Dendritic cell treated with granulocyte-macrophage colony-stimulating factor and Interleukin-4, amounts not matched to agents 40 ng/mL and 50 ng/mL, for 4 days (primary cell): Measurements from ENCODE around the gene CRY2.

Experiments
- H3K27ac Mint-ChIP-seq: one replicate; pipeline ENCODE4 v1.8.0; 2022; ENCODE audit warnings: mild to moderate bottlenecking, mixed read lengths
- H3K27me3 Mint-ChIP-seq: one replicate; pipeline ENCODE4 v1.8.0; 2022; ENCODE audit warnings: mild to moderate bottlenecking, mixed read lengths
- H3K36me3 Mint-ChIP-seq: one replicate; pipeline ENCODE4 v1.8.0; 2022; ENCODE audit warnings: low read depth, mixed read lengths
- H3K4me1 Mint-ChIP-seq: one replicate; pipeline ENCODE4 v1.8.0; 2022; ENCODE audit warnings: low read depth, mixed read lengths
- H3K4me3 Mint-ChIP-seq: one replicate; pipeline ENCODE4 v1.8.0; 2022; ENCODE audit warnings: mild to moderate bottlenecking, moderate library complexity, mixed read lengths
- H3K9me3 Mint-ChIP-seq: one replicate; pipeline ENCODE4 v1.8.0; 2022; ENCODE audit warnings: mixed read lengths
- intact Hi-C: fragments of 100-400 bp; cut with micrococcal nuclease; formaldehyde crosslinking; loops from one replicate; pipeline ENCODE4 v1.15.0; 2022

Gene CRY2

GRCh38 chr11:45860764-45861510, 13.7 kb downstream of the CRY2 start:
- no peaks in the 10 kb centered on the region for H3K27me3 Mint-ChIP-seq
- no peak overlapping the region for H3K27ac Mint-ChIP-seq
- no peak overlapping the region for H3K4me3 Mint-ChIP-seq
- H3K36me3 Mint-ChIP-seq: peaks cover 93% of the 10 kb centered on the region
- peaks cover 33% of the 10 kb centered on the region for H3K4me1 Mint-ChIP-seq
- intact Hi-C loops: no loop called here
- H3K9me3 Mint-ChIP-seq: no peaks in the 10 kb centered on the region

- Mint-ChIP-seq H3K27ac (no peak overlapping the region), H3K27me3 (no peaks in the 10 kb centered on the region), H3K4me3 (no peak overlapping the region), H3K9me3 (no peaks in the 10 kb centered on the region), H3K4me1 (peaks cover 3% of the 10 kb centered on the region), H3K36me3 (peaks cover 97% of the 10 kb centered on the region)
- intact Hi-C loops: no loop called here
Measured at GRCh38 chr11:45864041-45864440, 16.8 kb downstream of the CRY2 start.

GRCh38 chr11:45869551-45869950, 22.3 kb downstream of the CRY2 start:
- Mint-ChIP-seq H3K4me3 (no peak overlapping the region), H3K27ac (no peak overlapping the region), H3K36me3 (peaks cover 98% of the 10 kb centered on the region), H3K9me3 (no peaks in the 10 kb centered on the region), H3K27me3 (no peaks in the 10 kb centered on the region), H3K4me1 (peaks cover 7% of the 10 kb centered on the region)
- intact Hi-C loops: no loop called here

- peaks cover 97% of the 10 kb centered on the region for H3K36me3 Mint-ChIP-seq
- intact Hi-C loops: no loop called here
- H3K27me3 Mint-ChIP-seq: no peaks in the 10 kb centered on the region
- no peak overlapping the region for H3K4me3 Mint-ChIP-seq
- H3K4me1 Mint-ChIP-seq: peaks cover 7% of the 10 kb centered on the region
- no peaks in the 10 kb centered on the region for H3K9me3 Mint-ChIP-seq
- no peak overlapping the region for H3K27ac Mint-ChIP-seq
Measured at GRCh38 chr11:45870706-45871105, 23.4 kb downstream of the CRY2 start.

GRCh38 chr11:45871638-45872037, 24.4 kb downstream of the CRY2 start:
- Mint-ChIP-seq H3K27me3 (no peaks in the 10 kb centered on the region), H3K36me3 (peaks cover 93% of the 10 kb centered on the region), H3K27ac (no peak overlapping the region), H3K4me3 (no peak overlapping the region), H3K4me1 (peaks cover 7% of the 10 kb centered on the region), H3K9me3 (no peaks in the 10 kb centered on the region)
- intact Hi-C loops: loop anchor here (2.0 kb wide), 1 partner anchor 135 kb away; no protein-coding TSS in a partner anchor

- H3K36me3 Mint-ChIP-seq: peaks cover 95% of the 10 kb centered on the region
Measured at GRCh38 chr11:45872651-45873356, 25.5 kb downstream of the CRY2 start.

GRCh38 chr11:45876401-45876800, 29.1 kb downstream of the CRY2 start:
- no peak overlapping the region for H3K4me3 Mint-ChIP-seq
- no peak overlapping the region for H3K27ac Mint-ChIP-seq
- no peaks in the 10 kb centered on the region for H3K9me3 Mint-ChIP-seq
- H3K27me3 Mint-ChIP-seq: no peaks in the 10 kb centered on the region
- peaks cover 7% of the 10 kb centered on the region for H3K4me1 Mint-ChIP-seq
- peaks cover 85% of the 10 kb centered on the region for H3K36me3 Mint-ChIP-seq
- intact Hi-C loops: no loop called here

More at GRCh38 chr11:45872651-45873356, 25.5 kb downstream of the CRY2 start:
- H3K27me3 Mint-ChIP-seq: no peaks in the 10 kb centered on the region
- intact Hi-C loops: loop anchor here (2.0 kb wide), 1 partner anchor 134 kb away; no protein-coding TSS in a partner anchor
- H3K4me3 Mint-ChIP-seq: no peak overlapping the region
- H3K9me3 Mint-ChIP-seq: no peaks in the 10 kb centered on the region
- peaks cover 7% of the 10 kb centered on the region for H3K4me1 Mint-ChIP-seq
- no peak overlapping the region for H3K27ac Mint-ChIP-seq

- H3K36me3 Mint-ChIP-seq: peaks cover 85% of the 10 kb centered on the region
- H3K27me3 Mint-ChIP-seq: no peaks in the 10 kb centered on the region
- intact Hi-C loops: no loop called here
- no peak overlapping the region for H3K4me3 Mint-ChIP-seq
- no peak overlapping the region for H3K27ac Mint-ChIP-seq
- peaks cover 7% of the 10 kb centered on the region for H3K4me1 Mint-ChIP-seq
- H3K9me3 Mint-ChIP-seq: no peaks in the 10 kb centered on the region
Measured at GRCh38 chr11:45877221-45877620, 29.9 kb downstream of the CRY2 start.

- H3K9me3 Mint-ChIP-seq: no peaks in the 10 kb centered on the region
- no peak overlapping the region for H3K4me3 Mint-ChIP-seq
- intact Hi-C loops: no loop called here
- H3K27me3 Mint-ChIP-seq: no peaks in the 10 kb centered on the region
- H3K36me3 Mint-ChIP-seq: peaks cover 82% of the 10 kb centered on the region
- H3K27ac Mint-ChIP-seq: no peak overlapping the region
- peaks cover 4% of the 10 kb centered on the region for H3K4me1 Mint-ChIP-seq
Measured at GRCh38 chr11:45877845-45878244, 30.6 kb downstream of the CRY2 start.

- intact Hi-C loops: loop anchor here (10.0 kb wide), 1 partner anchor 55 kb away; no protein-coding TSS in a partner anchor
- no peak overlapping the region for H3K4me3 Mint-ChIP-seq
- peaks cover 10% of the 10 kb centered on the region for H3K27me3 Mint-ChIP-seq
- H3K27ac Mint-ChIP-seq: no peak overlapping the region
- peaks cover 8% of the 10 kb centered on the region for H3K4me1 Mint-ChIP-seq
- H3K36me3 Mint-ChIP-seq: peaks cover 60% of the 10 kb centered on the region
- H3K9me3 Mint-ChIP-seq: no peaks in the 10 kb centered on the region
Measured at GRCh38 chr11:45879803-45880686, 32.8 kb downstream of the CRY2 start.

GRCh38 chr11:45880772-45881570, 33.7 kb downstream of the CRY2 start:
- intact Hi-C loops: loop anchor here (10.0 kb wide), 1 partner anchor 54 kb away; no protein-coding TSS in a partner anchor
- Mint-ChIP-seq H3K9me3 (no peaks in the 10 kb centered on the region), H3K27ac (no peak overlapping the region), H3K36me3 (peaks cover 54% of the 10 kb centered on the region), H3K4me1 (peaks cover 12% of the 10 kb centered on the region), H3K27me3 (peaks cover 16% of the 10 kb centered on the region), H3K4me3 (no peak overlapping the region)

- Mint-ChIP-seq H3K9me3 (no peaks in the 10 kb centered on the region), H3K36me3 (peaks cover 47% of the 10 kb centered on the region)
Measured at GRCh38 chr11:45881708-45882368, 34.6 kb downstream of the CRY2 start.

More at GRCh38 chr11:45881708-45882368, 34.6 kb downstream of the CRY2 start:
- intact Hi-C loops: loop anchor here (10.0 kb wide), 1 partner anchor 53 kb away; no protein-coding TSS in a partner anchor
- Mint-ChIP-seq H3K4me1 (peaks cover 12% of the 10 kb centered on the region), H3K4me3 (no peak overlapping the region), H3K27ac (no peak overlapping the region), H3K27me3 (peaks cover 25% of the 10 kb centered on the region)
